SHP77 (cell line): ENCODE measurements around the gene CBX4.

Experiments used
- DNase-seq, 2 experiments: peaks; one replicate each; lab custom pipeline; 2025; lab: John Stamatoyannopoulos, UW

The CBX4 gene

DNA sequence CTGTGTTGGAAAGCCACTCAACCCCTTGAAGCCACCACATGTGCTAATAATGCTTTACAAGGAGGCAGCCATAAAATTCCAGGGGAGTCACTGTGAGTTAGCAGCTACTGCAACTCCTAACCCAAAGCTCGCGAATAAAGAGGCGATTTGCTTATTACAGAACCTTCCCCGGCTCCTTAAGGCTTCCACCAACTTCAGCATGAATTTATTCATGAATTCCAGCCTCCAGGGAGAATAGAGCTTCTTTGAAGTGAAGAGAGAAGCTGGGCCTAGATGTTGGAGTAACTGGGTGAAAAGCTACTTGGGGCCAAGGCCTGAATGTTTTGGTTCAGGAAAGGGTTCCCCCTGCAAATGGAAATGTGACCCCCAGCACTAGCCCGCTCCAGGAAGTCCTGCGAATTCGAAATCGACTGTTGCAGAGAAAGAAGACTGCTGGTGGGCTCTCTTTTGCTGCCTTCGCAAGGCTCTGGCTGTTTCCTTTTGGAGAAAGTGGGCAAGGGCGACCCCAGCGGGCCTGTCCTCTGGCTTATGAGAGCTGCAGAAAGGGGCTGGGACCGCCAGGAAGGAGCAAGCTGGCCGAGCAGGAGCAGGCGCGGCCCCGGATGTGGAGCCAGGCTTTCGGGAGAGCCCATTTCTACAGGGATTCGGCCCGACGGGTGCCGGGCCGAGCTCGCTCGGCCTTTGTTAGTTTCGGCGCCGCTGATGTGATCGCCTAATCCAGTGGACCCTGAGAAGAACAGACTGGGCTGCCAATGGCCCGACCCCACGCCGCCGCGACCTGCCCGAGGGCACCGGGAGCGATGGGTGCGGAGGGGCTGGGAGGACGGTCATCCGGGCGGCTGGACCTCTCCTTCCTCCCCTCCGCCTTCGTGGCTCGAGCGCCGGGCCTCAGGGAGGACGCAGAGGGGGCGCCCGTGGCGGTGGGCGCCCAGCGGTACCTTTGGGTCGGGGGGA is 50.0 kb downstream of the CBX4 start:
- no peak for DNase-seq

DNA sequence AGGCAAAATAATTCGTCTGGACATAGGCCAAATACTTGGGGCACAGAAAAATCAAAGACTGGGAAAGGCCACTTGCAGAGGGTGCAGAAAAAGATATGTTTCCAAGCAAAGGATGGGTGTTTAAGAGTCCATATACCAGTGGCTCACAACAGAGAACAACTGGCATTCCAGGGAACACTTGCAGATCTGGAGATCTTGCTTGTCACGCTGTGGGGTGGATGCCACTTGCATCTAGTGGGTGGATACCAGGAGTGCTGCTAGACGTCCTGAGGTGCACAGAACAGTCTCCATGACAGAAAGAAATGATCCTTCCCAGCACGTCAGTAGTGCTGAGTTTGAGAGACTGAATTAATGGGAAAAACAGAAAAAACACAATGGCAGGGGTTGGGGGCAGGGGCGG is 50.8 kb downstream of the CBX4 start:
- no peak for DNase-seq

DNA sequence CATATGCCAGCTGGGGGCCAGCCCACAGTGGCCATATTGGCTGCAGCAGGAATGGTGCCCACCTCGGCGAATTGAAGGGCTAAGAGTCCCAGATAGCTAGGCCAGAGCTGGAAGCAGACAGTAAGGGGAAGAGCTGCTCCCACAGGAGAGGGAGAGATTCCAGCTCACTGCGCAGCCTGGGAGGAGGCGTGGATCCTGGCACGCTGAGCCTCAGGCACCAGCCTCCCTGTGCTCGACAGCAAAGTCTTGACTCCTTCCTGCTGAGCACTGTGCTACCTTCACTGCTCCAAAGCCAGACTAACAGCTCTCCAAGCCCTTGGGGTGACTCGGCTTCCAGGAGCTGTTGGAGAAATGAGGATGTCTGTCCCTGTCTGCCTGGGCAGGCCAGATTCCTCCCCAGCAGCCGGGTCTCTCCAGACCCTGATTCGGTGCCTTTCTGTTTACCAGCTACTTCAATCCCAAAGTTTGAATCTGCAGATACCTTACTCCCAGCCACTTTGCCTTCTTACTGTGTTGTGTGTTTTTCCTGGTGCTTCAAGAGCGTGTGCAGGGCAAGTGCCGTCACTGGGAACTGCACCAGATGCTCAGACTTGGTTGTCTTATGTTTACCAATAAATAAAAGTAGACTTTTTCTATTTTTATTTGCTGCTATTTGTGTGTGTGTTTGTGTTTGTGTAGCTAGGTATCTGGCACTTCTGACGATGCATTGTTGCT is 52.2 kb downstream of the CBX4 start:
- no peak for DNase-seq

DNA sequence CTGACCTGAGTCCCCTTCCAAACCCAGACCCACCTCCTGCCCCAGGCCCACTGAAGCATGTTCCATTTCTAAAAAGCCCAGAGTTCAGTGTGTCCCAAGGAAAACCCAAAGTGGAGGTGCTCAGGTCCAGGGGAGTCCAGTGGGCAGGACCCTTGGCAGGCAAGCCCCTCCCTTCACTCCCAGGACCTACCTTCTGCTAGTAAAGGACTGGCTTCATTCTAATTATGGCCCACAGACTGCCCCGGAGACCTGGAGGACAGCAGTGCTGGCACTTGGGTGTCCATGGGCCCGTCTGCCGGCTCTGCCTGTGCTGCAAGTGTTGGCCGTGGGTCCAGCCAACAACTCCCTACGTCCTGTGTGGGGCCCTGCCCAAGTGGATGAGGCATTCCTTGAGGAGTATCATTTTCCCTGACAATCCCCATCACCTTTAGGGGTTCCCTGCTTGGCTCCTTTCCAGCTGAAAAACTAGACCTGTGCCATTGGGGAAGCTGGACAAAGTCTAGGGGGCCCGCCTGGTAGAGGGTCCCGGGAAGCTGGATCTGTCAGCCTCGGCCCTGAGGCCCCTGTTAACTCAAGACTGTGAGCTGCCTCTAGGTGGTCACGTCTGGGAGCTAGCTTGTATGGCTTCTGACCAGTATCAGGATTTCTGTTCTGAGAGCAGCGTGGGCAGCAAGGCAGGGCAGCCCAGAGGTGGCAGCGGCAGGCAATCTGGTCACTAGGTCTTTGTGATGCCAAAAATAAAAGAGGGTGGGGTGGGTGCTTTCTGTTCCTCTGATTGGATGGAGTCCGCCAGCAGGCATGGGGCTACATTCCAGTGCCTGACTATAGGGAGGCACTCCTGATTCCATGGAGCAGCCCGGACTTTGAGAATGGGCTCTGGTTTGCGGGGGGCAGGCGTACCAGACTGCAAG is 53.1 kb downstream of the CBX4 start:
- no peak for DNase-seq

DNA sequence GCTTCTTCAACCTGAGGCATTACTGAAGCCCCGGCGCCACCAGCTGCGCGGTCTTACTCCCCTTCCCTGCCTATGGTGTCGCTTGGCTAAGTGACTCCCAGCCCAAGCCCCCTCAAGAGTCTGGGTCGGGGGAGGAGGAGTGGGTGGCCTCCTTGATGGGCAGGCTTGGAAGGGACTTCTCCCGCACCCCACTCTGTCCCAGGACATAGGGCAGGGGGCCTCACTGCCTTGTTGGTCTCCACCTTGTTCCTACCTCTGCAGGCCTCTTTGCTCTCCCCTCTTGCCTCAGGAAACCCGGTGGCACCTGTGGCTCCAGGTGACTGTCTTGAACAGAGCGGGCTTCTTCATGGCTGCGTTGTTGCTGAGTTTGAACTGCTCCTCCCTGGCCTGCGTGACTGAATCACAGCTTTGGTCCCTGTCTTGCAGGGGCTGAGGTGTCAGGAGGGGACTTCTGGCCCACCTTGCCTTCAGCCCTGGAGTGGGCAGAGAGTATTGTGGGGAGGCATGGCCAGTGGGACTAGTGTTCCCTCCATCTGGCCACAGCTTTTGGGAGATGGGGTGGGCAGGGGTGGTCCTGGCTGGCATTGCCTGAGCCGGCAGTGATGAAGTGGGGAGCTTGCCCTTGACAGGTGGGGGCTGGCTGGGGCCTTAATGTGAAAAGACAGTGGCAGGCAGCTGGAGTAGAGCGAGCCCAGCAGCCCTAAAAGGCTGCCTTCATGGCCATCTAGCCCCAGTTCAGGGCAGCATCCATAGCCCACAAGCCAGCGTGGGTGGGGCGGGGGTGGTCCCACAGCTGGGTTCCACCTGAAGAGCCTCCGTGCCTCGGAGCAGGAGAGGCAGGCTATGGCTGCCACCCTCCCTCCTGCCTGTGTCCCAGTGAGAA is 54.0 kb downstream of the CBX4 start:
- no peak for DNase-seq

DNA sequence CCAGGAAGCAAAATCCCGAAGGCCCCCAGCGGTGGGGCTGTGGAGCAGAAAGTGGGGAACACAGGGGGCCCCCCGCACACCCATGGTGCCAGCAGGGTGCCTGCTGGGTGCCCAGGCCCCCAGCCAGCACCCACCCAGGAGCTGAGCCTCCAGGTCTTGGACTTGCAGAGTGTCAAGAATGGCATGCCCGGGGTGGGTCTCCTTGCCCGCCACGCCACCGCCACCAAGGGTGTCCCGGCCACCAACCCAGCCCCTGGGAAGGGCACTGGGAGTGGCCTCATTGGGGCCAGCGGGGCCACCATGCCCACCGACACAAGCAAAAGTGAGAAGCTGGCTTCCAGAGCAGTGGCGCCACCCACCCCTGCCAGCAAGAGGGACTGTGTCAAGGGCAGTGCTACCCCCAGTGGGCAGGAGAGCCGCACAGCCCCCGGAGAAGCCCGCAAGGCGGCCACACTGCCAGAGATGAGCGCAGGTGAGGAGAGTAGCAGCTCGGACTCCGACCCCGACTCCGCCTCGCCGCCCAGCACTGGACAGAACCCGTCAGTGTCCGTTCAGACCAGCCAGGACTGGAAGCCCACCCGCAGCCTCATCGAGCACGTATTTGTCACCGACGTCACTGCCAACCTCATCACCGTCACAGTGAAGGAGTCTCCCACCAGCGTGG is 54.8 kb downstream of the CBX4 start:
- DNase-seq, result no peak

DNA sequence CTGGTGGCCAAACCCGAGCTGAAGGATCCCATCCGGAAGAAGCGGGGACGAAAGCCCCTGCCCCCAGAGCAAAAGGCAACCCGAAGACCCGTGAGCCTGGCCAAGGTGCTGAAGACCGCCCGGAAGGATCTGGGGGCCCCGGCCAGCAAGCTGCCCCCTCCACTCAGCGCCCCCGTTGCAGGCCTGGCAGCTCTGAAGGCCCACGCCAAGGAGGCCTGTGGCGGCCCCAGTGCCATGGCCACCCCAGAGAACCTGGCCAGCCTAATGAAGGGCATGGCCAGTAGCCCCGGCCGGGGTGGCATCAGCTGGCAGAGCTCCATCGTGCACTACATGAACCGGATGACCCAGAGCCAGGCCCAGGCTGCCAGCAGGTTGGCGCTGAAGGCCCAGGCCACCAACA is 55.3 kb downstream of the CBX4 start:
- DNase-seq, result no peak
